ENCODE measurements around the gene TADA2B. TPM values are rescaled to one million over a fixed set of nuclear protein-coding genes. Genes with fewer than 3 reads are reported as not detected.
A peak's percentile ranks its signal among the peaks of the same experiment; 100 is the strongest.

TADA2B gene
- total and polyA plus RNA-seq, 9 of the 15 experiments (the other 6 are each of a cell fraction or from before 2014, with no cell fraction given) = 0.55 to 12.2 (median 7.5) TPM

GRCh38 chr4:7049739-7050138 lies 6.6 kb downstream of the TADA2B start:
- ChIA-PET CTCF (ENCODE audit: low intra/inter-chr PET ratio) (no interaction called here), POLR2A (interaction anchor here (0.6 to 1.9 kb wide), 5 partner anchors 10 to 281 kb away, joined by 3 to 8 read pairs (median 4); partner anchors contain the start of gene GRPEL1)
- TF ChIP-seq CAMTA2 (CRISPR knock-in tag; conservative IDR thresholded peaks at IDR 0.05) = no peak
- no peak for TF ChIP-seq GABPA (tag; conservative IDR thresholded peaks at IDR 0.05; ENCODE audit: low read depth)
- TF ChIP-seq SIN3A (IDR thresholded peaks at IDR 0.05; ENCODE audit: borderline replicate concordance in 2 of 2, control insufficient read depth in 1 of 2, low read depth in 2 of 2, low read length in 2 of 2) = no peak
- no peak for TF ChIP-seq POLR2H (tag; IDR thresholded peaks at IDR 0.05; ENCODE audit: low read depth)
- no peak for TF ChIP-seq CHD4 (IDR thresholded peaks at IDR 0.05; ENCODE audit: insufficient read depth, insufficient replicate concordance, low read depth, low read length, poor library complexity, severe bottlenecking)
- DNase-seq (ENCODE audit: extremely low read depth in 1 of 4, low spot score in 3 of 4) (no peak), ATAC-seq (no peak; the same call in 2 of the 3 replicates), FAIRE-seq (no peak)
- intact Hi-C loops (cut with micrococcal nuclease) = no loop called here
- Histone ChIP-seq H3K9ac (ENCODE audit: insufficient read depth in 1 of 2, low read depth in 2 of 2, low read length in 2 of 2) (peak overlapping the region in 1 of 2 experiments; percentile 40; a peak in 1 of 4 replicates), H4K20me1 (replicated peaks; ENCODE audit: control insufficient read depth, insufficient read depth, low read length) (peaks cover 22% of the 10 kb centered on the region), H2AFZ (ENCODE audit: low read depth, low read length) (no peak overlapping the region), H3K4me2 (ENCODE audit: insufficient read depth, low read length) (no peak overlapping the region), H3K79me2 (ENCODE audit: control insufficient read depth, insufficient read depth, low read length) (peaks cover 56% of the 10 kb centered on the region), H3K36me3 (ENCODE audit: control insufficient read depth, insufficient read depth, low read length) (peaks cover 32% of the 10 kb centered on the region; the same call in 2 of the 3 replicates), H3K27me3 (ENCODE audit: control insufficient read depth in 2 of 2, insufficient read depth in 2 of 2, low read length in 2 of 2) (no peaks in the 10 kb centered on the region), H3K9me3 (replicated peaks; ENCODE audit: control insufficient read depth, insufficient read depth, low read depth, low read length) (no peaks in the 10 kb centered on the region), H3K4me1 (replicated peaks in 1 of 2; ENCODE audit: control insufficient read depth in 2 of 2, insufficient read depth in 2 of 2, low read length in 2 of 2) (peaks cover 9 to 57% of the 10 kb centered on the region in 2 experiments; a peak in 4 of 5 replicates), H3K27ac (ENCODE audit: extremely low read depth, low read depth, low read length) (no peak overlapping the region), H3K9me1 (ENCODE audit: control insufficient read depth, insufficient read depth, low read length) (peaks cover 6% of the 10 kb centered on the region), H3K4me3 (no peak overlapping the region)
- 94% methylated on average over 10 of the region's 11 CpGs for WGBS (ENCODE audit: insufficient coverage, low coverage, missing lambda C conversion rate)
- BruUV-seq (replicated peaks) = no TSS peak
- in situ Hi-C loops (cut with MboI) = no loop called here

Data from K562 (cell line).